Type B pancreatic cell (in vitro differentiated cells): ENCODE measurements around the gene SLC30A4. TPM values are rescaled to one million over a fixed set of nuclear protein-coding genes. Genes with fewer than 3 reads are reported as not detected.

Experiments
- DNase-seq: peaks from one replicate; pipeline ENCODE4 v3.0.0; 2021; ENCODE audit warnings: mixed read lengths; ENCODE audit not compliant: unreplicated experiment; ENCODE audit errors: extremely low spot score
- H3K27ac Mint-ChIP-seq: 2 replicates; pipeline ENCODE4 v1.8.0; 2021; ENCODE audit warnings: mild to moderate bottlenecking, mixed read lengths
- H3K27me3 Mint-ChIP-seq: 2 replicates; pipeline ENCODE4 v1.8.0; 2021; ENCODE audit warnings: mixed read lengths
- H3K36me3 Mint-ChIP-seq: 2 replicates; pipeline ENCODE4 v1.8.0; 2021; ENCODE audit warnings: mixed read lengths
- H3K4me1 Mint-ChIP-seq: one replicate; pipeline ENCODE4 v1.8.0; 2021; ENCODE audit warnings: mixed read lengths; ENCODE audit not compliant: unreplicated experiment
- H3K4me3 Mint-ChIP-seq: 2 replicates; pipeline ENCODE4 v1.8.0; 2021; ENCODE audit warnings: mild to moderate bottlenecking, mixed read lengths
- H3K9me3 Mint-ChIP-seq: 2 replicates; pipeline ENCODE4 v1.8.0; 2021; ENCODE audit warnings: mixed read lengths
- CTCF ChIP-seq: fragments of 200-600 bp; sonication (generic); conservative IDR thresholded peaks from 2 replicates; pipeline ENCODE4 v1.5.0; 2021; ENCODE audit warnings: antibody characterized with exemption, mild to moderate bottlenecking
- total RNA-seq: library from RNA; stranded (reverse); gene quantifications from 2 replicates; pipeline ENCODE4 v1.2.1, GENCODE V29; 2021; ENCODE audit warnings: low replicate concordance

The SLC30A4 gene
- total RNA-seq, 1 donor from 2014 or later = 7.2 TPM

- no peaks in the 10 kb centered on the region for H3K9me3 Mint-ChIP-seq
- peak overlapping the region; percentile 91 for H3K27ac Mint-ChIP-seq
- peak overlapping the region; percentile 55 for H3K4me3 Mint-ChIP-seq
- no peaks in the 10 kb centered on the region for H3K27me3 Mint-ChIP-seq
- DNase-seq = no peak
- no peaks in the 10 kb centered on the region for H3K36me3 Mint-ChIP-seq
- H3K4me1 Mint-ChIP-seq = peaks cover 19% of the 10 kb centered on the region
- no peak for TF ChIP-seq CTCF
Observed at GRCh38 chr15:45456212-45457106, 66.1 kb downstream of the SLC30A4 start.

GRCh38 chr15:45454814-45455213 lies 67.7 kb downstream of the SLC30A4 start:
- Mint-ChIP-seq H3K27me3 (no peaks in the 10 kb centered on the region), H3K4me1 (peaks cover 19% of the 10 kb centered on the region), H3K27ac (no peak overlapping the region), H3K36me3 (no peaks in the 10 kb centered on the region), H3K4me3 (no peak overlapping the region), H3K9me3 (no peaks in the 10 kb centered on the region)
- no peak for TF ChIP-seq CTCF
- DNase-seq = no peak

GRCh38 chr15:45451265-45451664 lies 71.3 kb downstream of the SLC30A4 start:
- no peak overlapping the region for H3K27ac Mint-ChIP-seq
- no peak for TF ChIP-seq CTCF
- H3K27me3 Mint-ChIP-seq = no peaks in the 10 kb centered on the region
- H3K36me3 Mint-ChIP-seq = no peaks in the 10 kb centered on the region
- H3K4me1 Mint-ChIP-seq = no peaks in the 10 kb centered on the region
- H3K9me3 Mint-ChIP-seq = no peaks in the 10 kb centered on the region
- H3K4me3 Mint-ChIP-seq = no peak overlapping the region
- no peak for DNase-seq

GRCh38 chr15:45449916-45450867 lies 72.4 kb downstream of the SLC30A4 start:
- Mint-ChIP-seq H3K4me1 (no peaks in the 10 kb centered on the region), H3K9me3 (no peaks in the 10 kb centered on the region), H3K27ac (peak overlapping the region; percentile 85), H3K27me3 (no peaks in the 10 kb centered on the region), H3K4me3 (no peak overlapping the region), H3K36me3 (no peaks in the 10 kb centered on the region)
- no peak for DNase-seq
- TF ChIP-seq CTCF = no peak

- Mint-ChIP-seq H3K4me1 (peaks cover 4% of the 10 kb centered on the region), H3K27me3 (no peaks in the 10 kb centered on the region), H3K36me3 (no peaks in the 10 kb centered on the region), H3K27ac (peak overlapping the region; percentile 9), H3K9me3 (no peaks in the 10 kb centered on the region), H3K4me3 (no peak overlapping the region)
- no peak for TF ChIP-seq CTCF
- no peak for DNase-seq
Observed at GRCh38 chr15:45449395-45449794, 73.2 kb downstream of the SLC30A4 start.
